Measurements from ENCODE around the gene FBXW7. TPM values are rescaled to one million over a fixed set of nuclear protein-coding genes. Genes with fewer than 3 reads are reported as not detected.

The FBXW7 gene
- total and polyA plus RNA-seq, 2 donors: 27.2 to 114 TPM

DNA sequence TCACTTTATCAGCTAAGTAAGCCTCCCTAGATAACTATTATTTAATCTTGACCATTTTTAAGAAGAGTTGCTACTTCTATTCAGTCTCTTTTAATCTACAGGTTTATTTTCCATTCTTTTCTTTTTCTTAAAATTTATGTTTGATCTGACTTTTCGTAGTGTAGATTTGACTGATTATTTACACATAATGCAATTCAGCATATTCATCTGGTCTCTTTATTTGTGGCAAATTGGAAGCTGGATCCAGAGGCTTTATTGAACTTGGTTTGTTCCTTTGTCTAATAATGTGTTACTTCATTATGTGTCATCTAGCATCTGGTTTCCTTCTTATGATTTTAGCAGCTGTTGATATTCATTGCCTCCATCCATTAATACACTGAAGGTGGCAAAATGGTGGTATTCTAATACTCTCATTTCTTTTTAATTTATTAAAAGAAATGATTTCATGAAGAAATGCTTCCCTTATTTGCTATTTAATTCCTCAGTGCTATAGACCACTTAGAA lies 113.0 kb downstream of the FBXW7 start:
- H3K4me3 ChIP-seq (ENCODE audit: low read length in 2 of 2): no peak overlapping the region
- no peaks in the 10 kb centered on the region for H3K27me3 ChIP-seq (ENCODE audit: control insufficient read depth in 2 of 2, insufficient read depth in 1 of 2, low read length in 1 of 2)
- DNase-seq (ENCODE audit: low read depth in 6 of 9, low spot score in 9 of 9): no peak
- H3K27ac ChIP-seq (ENCODE audit: low read depth in 1 of 2, low read length in 1 of 2): no peak overlapping the region
- H3K36me3 ChIP-seq (ENCODE audit: control insufficient read depth in 2 of 2, insufficient read depth in 2 of 2, low read length in 1 of 2): peaks cover 0 to 3% of the 10 kb centered on the region in 2 donors
- no peaks in the 10 kb centered on the region for H3K4me1 ChIP-seq (ENCODE audit: control insufficient read depth in 2 of 2, insufficient read depth in 2 of 2, low read length in 2 of 2)
- H3K9me3 ChIP-seq (ENCODE audit: control insufficient read depth in 2 of 2, insufficient read depth in 1 of 2, low read length in 1 of 2): no peaks in the 10 kb centered on the region
- 97% methylated on average over 1 of the region's 1 CpG for WGBS

DNA sequence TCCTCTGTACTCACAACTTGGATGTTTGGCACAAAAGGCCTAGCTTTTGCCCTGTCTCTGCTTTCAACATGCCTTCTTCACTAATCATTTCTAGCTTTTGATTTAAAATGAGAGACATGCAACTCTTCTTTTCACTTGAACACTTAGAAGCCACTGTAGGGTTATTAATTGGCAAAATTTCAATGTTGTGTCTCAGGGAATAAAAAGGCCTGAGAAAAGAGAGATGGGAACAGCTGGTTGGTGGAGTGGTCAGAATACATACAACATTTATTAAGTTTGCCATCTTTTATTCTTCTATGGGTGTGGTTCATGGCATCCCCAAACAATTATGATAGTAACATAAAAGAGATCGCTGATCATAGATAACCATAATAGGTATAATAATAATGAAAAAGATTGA lies 114.3 kb downstream of the FBXW7 start:
- no peaks in the 10 kb centered on the region for H3K9me3 ChIP-seq (ENCODE audit: control insufficient read depth in 2 of 2, insufficient read depth in 1 of 2, low read length in 1 of 2)
- no peak overlapping the region for H3K27ac ChIP-seq (ENCODE audit: low read depth in 1 of 2, low read length in 1 of 2)
- no peaks in the 10 kb centered on the region for H3K4me1 ChIP-seq (ENCODE audit: control insufficient read depth in 2 of 2, insufficient read depth in 2 of 2, low read length in 2 of 2)
- H3K4me3 ChIP-seq (ENCODE audit: low read length in 2 of 2): no peak overlapping the region
- H3K27me3 ChIP-seq (ENCODE audit: control insufficient read depth in 2 of 2, insufficient read depth in 1 of 2, low read length in 1 of 2): no peaks in the 10 kb centered on the region
- 99% methylated on average over 1 of the region's 1 CpG for WGBS
- DNase-seq (ENCODE audit: low read depth in 6 of 9, low spot score in 9 of 9): no peak
- no peaks in the 10 kb centered on the region for H3K36me3 ChIP-seq (ENCODE audit: control insufficient read depth in 2 of 2, insufficient read depth in 2 of 2, low read length in 1 of 2)

DNA sequence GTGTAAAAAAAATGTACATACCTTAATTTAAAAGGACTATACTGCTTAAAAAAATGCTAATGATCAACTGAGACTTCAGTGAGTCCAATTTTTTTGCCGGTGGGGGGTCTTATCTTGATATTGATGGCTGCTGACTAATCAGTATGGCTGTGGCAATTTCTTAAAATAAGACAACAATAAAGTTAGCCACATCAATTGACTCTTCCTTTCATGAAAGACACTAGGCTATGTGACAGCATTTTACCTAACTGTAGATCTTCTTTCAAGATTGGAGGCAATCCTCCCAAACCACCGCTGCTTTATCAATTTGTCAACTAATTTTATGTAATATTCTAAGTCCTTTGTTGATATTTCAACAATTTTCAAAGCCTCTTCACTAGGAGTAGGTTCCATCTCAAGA lies 116.1 kb downstream of the FBXW7 start:
- WGBS: 68% methylated on average over 2 of the region's 2 CpGs
- DNase-seq (ENCODE audit: low read depth in 6 of 9, low spot score in 9 of 9): peak in 1 of 9 donors; percentile 11
- Histone ChIP-seq H3K36me3 (ENCODE audit: control insufficient read depth in 2 of 2, insufficient read depth in 2 of 2, low read length in 1 of 2) (no peaks in the 10 kb centered on the region), H3K9me3 (ENCODE audit: control insufficient read depth in 2 of 2, insufficient read depth in 1 of 2, low read length in 1 of 2) (no peaks in the 10 kb centered on the region), H3K27ac (ENCODE audit: low read depth in 1 of 2, low read length in 1 of 2) (no peak overlapping the region), H3K4me3 (ENCODE audit: low read length in 2 of 2) (no peak overlapping the region), H3K4me1 (ENCODE audit: control insufficient read depth in 2 of 2, insufficient read depth in 2 of 2, low read length in 2 of 2) (no peaks in the 10 kb centered on the region), H3K27me3 (ENCODE audit: control insufficient read depth in 2 of 2, insufficient read depth in 1 of 2, low read length in 1 of 2) (no peaks in the 10 kb centered on the region)

DNA sequence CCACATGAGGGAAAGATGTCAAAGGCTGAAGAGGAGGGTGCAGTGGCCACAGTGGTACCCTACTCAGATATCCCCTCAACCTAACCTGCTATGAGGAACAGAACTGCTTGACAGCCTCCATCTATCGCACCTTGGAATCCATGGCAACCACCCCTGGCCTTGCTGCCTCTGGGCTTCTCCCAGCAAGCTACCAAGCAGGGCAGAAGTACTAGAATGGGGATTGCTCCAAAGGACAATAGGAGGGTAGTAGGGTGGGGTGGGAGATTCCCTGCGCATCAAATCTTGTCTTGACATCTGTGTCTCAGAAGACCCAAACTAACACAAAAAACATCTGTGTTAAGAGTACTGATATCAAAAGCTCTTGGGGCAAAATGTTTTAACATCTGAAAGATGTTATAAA lies 118.2 kb downstream of the FBXW7 start:
- no peaks in the 10 kb centered on the region for H3K27me3 ChIP-seq (ENCODE audit: control insufficient read depth in 2 of 2, insufficient read depth in 1 of 2, low read length in 1 of 2)
- no peak for DNase-seq (ENCODE audit: low read depth in 6 of 9, low spot score in 9 of 9)
- WGBS: 98% methylated on average over 2 of the region's 2 CpGs
- no peak overlapping the region for H3K27ac ChIP-seq (ENCODE audit: low read depth in 1 of 2, low read length in 1 of 2)
- no peaks in the 10 kb centered on the region for H3K9me3 ChIP-seq (ENCODE audit: control insufficient read depth in 2 of 2, insufficient read depth in 1 of 2, low read length in 1 of 2)
- H3K4me3 ChIP-seq (ENCODE audit: low read length in 2 of 2): no peak overlapping the region
- H3K36me3 ChIP-seq (ENCODE audit: control insufficient read depth in 2 of 2, insufficient read depth in 2 of 2, low read length in 1 of 2): no peaks in the 10 kb centered on the region
- no peaks in the 10 kb centered on the region for H3K4me1 ChIP-seq (ENCODE audit: control insufficient read depth in 2 of 2, insufficient read depth in 2 of 2, low read length in 2 of 2)

DNA sequence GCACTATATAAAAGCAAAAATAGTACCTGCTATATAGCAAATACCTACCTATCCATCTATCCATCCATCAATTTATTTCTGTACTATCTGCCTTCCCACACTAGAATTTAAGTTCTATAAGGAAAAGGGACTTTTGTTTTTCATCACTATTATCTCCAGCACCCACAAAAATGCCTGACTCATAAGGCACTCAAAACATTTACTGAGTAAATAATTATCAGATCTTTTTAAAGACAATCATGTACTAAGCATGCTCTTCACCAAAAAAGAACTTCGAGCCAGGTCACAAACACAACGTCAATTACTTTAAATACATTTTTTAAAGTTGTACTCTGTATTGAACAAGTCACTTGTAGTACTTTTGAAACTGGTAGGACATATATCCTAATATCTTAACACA lies 119.9 kb downstream of the FBXW7 start:
- no peak for DNase-seq (ENCODE audit: low read depth in 6 of 9, low spot score in 9 of 9)
- Histone ChIP-seq H3K4me3 (ENCODE audit: low read length in 2 of 2) (no peak overlapping the region), H3K9me3 (ENCODE audit: control insufficient read depth in 2 of 2, insufficient read depth in 1 of 2, low read length in 1 of 2) (no peaks in the 10 kb centered on the region), H3K4me1 (ENCODE audit: control insufficient read depth in 2 of 2, insufficient read depth in 2 of 2, low read length in 2 of 2) (no peaks in the 10 kb centered on the region), H3K36me3 (ENCODE audit: control insufficient read depth in 2 of 2, insufficient read depth in 2 of 2, low read length in 1 of 2) (no peaks in the 10 kb centered on the region), H3K27ac (ENCODE audit: low read depth in 1 of 2, low read length in 1 of 2) (no peak overlapping the region), H3K27me3 (ENCODE audit: control insufficient read depth in 2 of 2, insufficient read depth in 1 of 2, low read length in 1 of 2) (no peaks in the 10 kb centered on the region)
- 96% methylated on average over 2 of the region's 2 CpGs for WGBS

DNA sequence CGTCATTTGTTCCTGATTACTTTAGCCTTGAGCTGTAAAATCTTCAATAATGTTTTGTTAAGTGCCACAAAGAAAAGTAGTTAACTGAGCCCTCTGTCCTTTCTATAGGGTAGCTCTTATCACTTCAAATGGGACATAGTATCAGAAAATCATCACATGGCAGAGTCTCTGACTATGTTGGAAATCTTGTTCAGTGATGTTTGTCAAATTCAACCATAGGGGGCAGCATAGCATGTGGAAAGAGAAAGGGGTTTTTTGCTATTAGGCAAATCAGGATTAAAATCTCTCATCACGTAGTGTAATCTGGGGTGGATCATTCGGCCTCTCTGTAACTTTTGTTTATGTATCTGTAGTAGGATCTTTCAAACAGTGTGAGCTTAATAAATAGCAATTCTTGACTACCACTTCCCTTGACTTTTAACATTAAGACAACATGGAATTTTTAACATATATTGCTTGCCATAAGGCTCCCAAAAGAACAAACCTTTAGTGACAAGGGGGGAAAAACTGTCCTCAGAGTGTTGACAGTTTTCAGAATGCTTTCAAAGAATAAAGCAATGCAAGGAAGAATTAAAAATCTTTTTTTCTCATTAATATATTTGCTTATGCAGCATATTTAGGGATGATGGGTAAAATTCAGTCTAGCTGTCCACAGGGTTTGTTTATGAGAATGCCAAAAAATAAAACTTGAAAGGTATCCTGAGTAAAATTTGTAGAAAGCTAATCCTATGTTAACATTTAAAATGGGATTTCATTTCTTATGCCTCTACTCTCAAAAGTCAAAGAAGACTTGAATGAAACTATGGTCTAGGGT lies 127.2 kb downstream of the FBXW7 start:
- no peaks in the 10 kb centered on the region for H3K27me3 ChIP-seq (ENCODE audit: control insufficient read depth in 2 of 2, insufficient read depth in 1 of 2, low read length in 1 of 2)
- peak in 6 of 9 donors; percentile 9 to 52 (median 16) for DNase-seq (ENCODE audit: low read depth in 6 of 9, low spot score in 9 of 9)
- H3K4me1 ChIP-seq (ENCODE audit: control insufficient read depth in 2 of 2, insufficient read depth in 2 of 2, low read length in 2 of 2): no peaks in the 10 kb centered on the region
- H3K36me3 ChIP-seq (ENCODE audit: control insufficient read depth in 2 of 2, insufficient read depth in 2 of 2, low read length in 1 of 2): no peaks in the 10 kb centered on the region
- H3K4me3 ChIP-seq (ENCODE audit: low read length in 2 of 2): no peak overlapping the region
- no peaks in the 10 kb centered on the region for H3K9me3 ChIP-seq (ENCODE audit: control insufficient read depth in 2 of 2, insufficient read depth in 1 of 2, low read length in 1 of 2)
- WGBS: 93% methylated on average over 3 of the region's 3 CpGs
- no peak overlapping the region for H3K27ac ChIP-seq (ENCODE audit: low read depth in 1 of 2, low read length in 1 of 2)

DNA sequence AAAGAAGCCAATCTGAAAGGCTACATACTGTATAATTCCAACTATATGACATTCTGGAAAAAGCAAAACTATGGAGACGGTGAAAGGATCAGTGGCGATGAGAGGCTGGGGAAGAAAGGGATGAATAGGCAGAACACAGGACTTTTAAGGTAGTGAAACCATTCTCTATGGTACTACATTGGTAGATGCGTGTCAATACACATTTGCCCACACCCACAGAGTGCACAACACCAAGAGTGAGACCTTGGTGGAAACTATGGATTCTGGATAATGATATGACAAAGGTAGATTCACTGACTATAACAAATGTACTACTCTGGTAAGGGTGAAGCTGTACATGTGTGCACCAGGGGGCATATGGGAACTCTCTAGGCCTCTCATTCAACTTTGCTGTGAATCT lies 134.5 kb downstream of the FBXW7 start:
- Histone ChIP-seq H3K27ac (ENCODE audit: low read depth in 1 of 2, low read length in 1 of 2) (no peak overlapping the region), H3K36me3 (ENCODE audit: control insufficient read depth in 2 of 2, insufficient read depth in 2 of 2, low read length in 1 of 2) (no peaks in the 10 kb centered on the region), H3K9me3 (ENCODE audit: control insufficient read depth in 2 of 2, insufficient read depth in 1 of 2, low read length in 1 of 2) (no peaks in the 10 kb centered on the region), H3K4me3 (ENCODE audit: low read length in 2 of 2) (no peak overlapping the region), H3K27me3 (ENCODE audit: control insufficient read depth in 2 of 2, insufficient read depth in 1 of 2, low read length in 1 of 2) (no peaks in the 10 kb centered on the region), H3K4me1 (ENCODE audit: control insufficient read depth in 2 of 2, insufficient read depth in 2 of 2, low read length in 2 of 2) (no peaks in the 10 kb centered on the region)
- WGBS: 97% methylated on average over 3 of the region's 3 CpGs
- no peak for DNase-seq (ENCODE audit: low read depth in 6 of 9, low spot score in 9 of 9)

DNA sequence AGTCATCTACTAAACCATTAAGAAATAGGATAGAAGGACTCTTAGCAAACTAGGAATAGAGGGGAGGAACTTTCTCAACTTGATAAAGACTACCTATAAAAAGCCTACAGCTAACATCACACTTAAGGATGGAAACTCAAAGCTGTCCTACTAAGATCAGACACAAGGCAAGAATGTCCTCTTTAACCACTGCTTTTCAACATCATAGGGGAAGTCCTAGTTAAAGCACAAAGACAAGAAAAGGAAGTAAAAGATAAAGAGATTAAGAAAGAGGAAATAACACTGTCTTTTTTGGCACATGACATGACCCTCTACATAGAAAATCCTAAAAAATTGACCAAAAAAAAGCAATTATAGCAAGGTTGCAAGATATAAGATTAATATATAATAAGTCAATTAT lies 136.6 kb downstream of the FBXW7 start:
- Histone ChIP-seq H3K36me3 (ENCODE audit: control insufficient read depth in 2 of 2, insufficient read depth in 2 of 2, low read length in 1 of 2) (no peaks in the 10 kb centered on the region), H3K4me1 (ENCODE audit: control insufficient read depth in 2 of 2, insufficient read depth in 2 of 2, low read length in 2 of 2) (no peaks in the 10 kb centered on the region), H3K27me3 (ENCODE audit: control insufficient read depth in 2 of 2, insufficient read depth in 1 of 2, low read length in 1 of 2) (no peaks in the 10 kb centered on the region), H3K4me3 (ENCODE audit: low read length in 2 of 2) (no peak overlapping the region), H3K9me3 (ENCODE audit: control insufficient read depth in 2 of 2, insufficient read depth in 1 of 2, low read length in 1 of 2) (no peaks in the 10 kb centered on the region), H3K27ac (ENCODE audit: low read depth in 1 of 2, low read length in 1 of 2) (no peak overlapping the region)
- peak in 1 of 9 donors; percentile 40 for DNase-seq (ENCODE audit: low read depth in 6 of 9, low spot score in 9 of 9)

DNA sequence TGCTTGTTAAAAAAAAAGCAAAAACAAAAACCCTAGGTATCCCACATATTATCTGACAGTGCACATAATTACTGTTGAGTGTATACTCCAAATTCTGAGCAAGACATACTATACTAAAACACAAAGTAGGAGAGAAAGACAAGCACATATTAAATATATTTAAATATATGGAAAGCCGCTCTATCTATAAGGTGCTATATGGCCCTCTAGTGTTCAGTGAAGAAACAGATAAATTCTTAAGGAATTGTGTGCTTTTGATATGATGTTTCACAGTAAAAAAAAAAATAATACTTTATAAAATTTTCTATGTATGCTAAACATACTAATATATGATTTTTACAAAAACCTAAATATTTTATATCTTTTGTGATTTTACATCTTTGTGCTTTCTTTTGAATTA lies 137.8 kb downstream of the FBXW7 start:
- H3K27me3 ChIP-seq (ENCODE audit: control insufficient read depth in 2 of 2, insufficient read depth in 1 of 2, low read length in 1 of 2): no peaks in the 10 kb centered on the region
- H3K27ac ChIP-seq (ENCODE audit: low read depth in 1 of 2, low read length in 1 of 2): no peak overlapping the region
- no peaks in the 10 kb centered on the region for H3K4me1 ChIP-seq (ENCODE audit: control insufficient read depth in 2 of 2, insufficient read depth in 2 of 2, low read length in 2 of 2)
- H3K36me3 ChIP-seq (ENCODE audit: control insufficient read depth in 2 of 2, insufficient read depth in 2 of 2, low read length in 1 of 2): no peaks in the 10 kb centered on the region
- peak in 1 of 9 donors; percentile 34 for DNase-seq (ENCODE audit: low read depth in 6 of 9, low spot score in 9 of 9)
- WGBS: 98% methylated on average over 1 of the region's 1 CpG
- H3K4me3 ChIP-seq (ENCODE audit: low read length in 2 of 2): no peak overlapping the region
- no peaks in the 10 kb centered on the region for H3K9me3 ChIP-seq (ENCODE audit: control insufficient read depth in 2 of 2, insufficient read depth in 1 of 2, low read length in 1 of 2)

Data from thymus (tissue), 11 donors.